ENCODE results near the gene ANTXR1. TPM values are rescaled to one million over a fixed set of nuclear protein-coding genes. Genes with fewer than 3 reads are reported as not detected.

ANTXR1 gene
- total RNA-seq, 2 donors from 2014 or later, result 48.3 to 54.5 TPM

DNA sequence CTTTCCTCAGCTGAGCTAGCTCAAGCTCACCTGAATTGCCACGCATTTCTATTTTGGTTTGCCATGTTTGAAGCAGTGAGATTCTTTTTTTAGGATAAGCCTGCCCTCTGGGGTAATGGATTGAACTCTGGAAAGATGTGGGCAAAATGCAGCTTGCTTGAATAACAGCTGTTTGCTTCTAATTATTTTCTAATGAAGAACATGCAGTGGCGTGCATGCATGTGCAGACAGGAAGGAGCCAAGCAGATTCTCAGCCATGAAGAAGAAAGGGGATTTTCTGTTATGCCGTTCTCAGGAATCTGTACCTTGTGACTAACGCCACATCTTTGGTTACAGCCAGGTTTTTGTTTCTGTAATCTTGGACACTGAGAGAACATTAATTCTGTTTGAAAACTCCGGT, 171.2 kb downstream of the ANTXR1 start:
- Mint-ChIP-seq H3K4me1 (peaks cover 4% of the 10 kb centered on the region), H3K4me3 (no peak overlapping the region), H3K36me3 (ENCODE audit: low read depth) (peaks cover 43% of the 10 kb centered on the region), H3K27ac (no peak overlapping the region), H3K27me3 (ENCODE audit: insufficient read depth) (no peaks in the 10 kb centered on the region), H3K9me3 (no peaks in the 10 kb centered on the region)
- H3K9ac ChIP-seq (ENCODE audit: extremely low read depth, low read length, poor library complexity, severe bottlenecking), result no peak overlapping the region
- no peak overlapping the region for H3K27ac ChIP-seq (ENCODE audit: low read depth, low read length)
- no peaks in the 10 kb centered on the region for H3K4me1 ChIP-seq (ENCODE audit: control insufficient read depth, insufficient read depth, low read length)
- WGBS, 2 experiments (ENCODE audit: insufficient coverage in 1 of 2, insufficient read length in 1 of 2), result 92 to 100% methylated on average over 5 of the region's 5 CpGs
- H3K9me3 ChIP-seq (ENCODE audit: control insufficient read depth, low read length), result no peaks in the 10 kb centered on the region
- H3K27me3 ChIP-seq (ENCODE audit: control insufficient read depth, insufficient read depth, low read length, poor library complexity, severe bottlenecking), result no peaks in the 10 kb centered on the region
- TF ChIP-seq, protein P1, sequence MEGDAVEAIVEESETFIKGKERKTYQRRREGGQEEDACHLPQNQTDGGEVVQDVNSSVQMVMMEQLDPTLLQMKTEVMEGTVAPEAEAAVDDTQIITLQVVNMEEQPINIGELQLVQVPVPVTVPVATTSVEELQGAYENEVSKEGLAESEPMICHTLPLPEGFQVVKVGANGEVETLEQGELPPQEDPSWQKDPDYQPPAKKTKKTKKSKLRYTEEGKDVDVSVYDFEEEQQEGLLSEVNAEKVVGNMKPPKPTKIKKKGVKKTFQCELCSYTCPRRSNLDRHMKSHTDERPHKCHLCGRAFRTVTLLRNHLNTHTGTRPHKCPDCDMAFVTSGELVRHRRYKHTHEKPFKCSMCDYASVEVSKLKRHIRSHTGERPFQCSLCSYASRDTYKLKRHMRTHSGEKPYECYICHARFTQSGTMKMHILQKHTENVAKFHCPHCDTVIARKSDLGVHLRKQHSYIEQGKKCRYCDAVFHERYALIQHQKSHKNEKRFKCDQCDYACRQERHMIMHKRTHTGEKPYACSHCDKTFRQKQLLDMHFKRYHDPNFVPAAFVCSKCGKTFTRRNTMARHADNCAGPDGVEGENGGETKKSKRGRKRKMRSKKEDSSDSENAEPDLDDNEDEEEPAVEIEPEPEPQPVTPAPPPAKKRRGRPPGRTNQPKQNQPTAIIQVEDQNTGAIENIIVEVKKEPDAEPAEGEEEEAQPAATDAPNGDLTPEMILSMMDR (conservative IDR thresholded peaks at IDR 0.05), result no peak
- H3K4me3 ChIP-seq (ENCODE audit: low read length), result no peak overlapping the region
- DNase-seq, result no peak
- peaks cover 9% of the 10 kb centered on the region for H3K36me3 ChIP-seq (ENCODE audit: control insufficient read depth, insufficient read depth, low read length)

DNA sequence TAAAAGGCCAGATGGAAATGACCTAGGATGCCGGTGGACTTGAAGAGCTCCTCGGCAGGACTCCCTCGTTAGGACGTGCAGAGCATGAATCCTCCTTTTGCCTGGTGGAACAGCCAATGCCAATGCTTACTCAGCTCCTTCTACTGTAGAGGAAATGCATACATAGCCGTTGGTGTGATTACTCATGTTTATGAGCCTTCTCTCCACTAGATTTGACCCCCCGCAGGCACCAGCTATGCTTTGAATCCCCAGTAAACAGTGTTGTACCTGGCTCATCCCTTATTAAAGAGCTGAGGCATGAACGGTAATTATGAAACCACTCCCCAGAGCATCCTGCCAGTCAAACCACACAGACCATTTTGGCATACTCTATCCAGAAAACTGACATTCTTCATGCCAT, 172.8 kb downstream of the ANTXR1 start:
- no peak overlapping the region for H3K9ac ChIP-seq (ENCODE audit: extremely low read depth, low read length, poor library complexity, severe bottlenecking)
- H3K27ac ChIP-seq (ENCODE audit: low read depth, low read length), result no peak overlapping the region
- no peak for DNase-seq
- no peak overlapping the region for H3K4me3 ChIP-seq (ENCODE audit: low read length)
- H3K4me1 Mint-ChIP-seq, result peaks cover 8% of the 10 kb centered on the region
- H3K27me3 ChIP-seq (ENCODE audit: control insufficient read depth, insufficient read depth, low read length, poor library complexity, severe bottlenecking), result no peaks in the 10 kb centered on the region
- TF ChIP-seq, protein P1 (conservative IDR thresholded peaks at IDR 0.05), result no peak
- no peaks in the 10 kb centered on the region for H3K9me3 Mint-ChIP-seq
- peaks cover 9% of the 10 kb centered on the region for H3K36me3 ChIP-seq (ENCODE audit: control insufficient read depth, insufficient read depth, low read length)
- no peaks in the 10 kb centered on the region for H3K9me3 ChIP-seq (ENCODE audit: control insufficient read depth, low read length)
- no peaks in the 10 kb centered on the region for H3K4me1 ChIP-seq (ENCODE audit: control insufficient read depth, insufficient read depth, low read length)
- no peaks in the 10 kb centered on the region for H3K27me3 Mint-ChIP-seq (ENCODE audit: insufficient read depth)
- WGBS, 2 experiments (ENCODE audit: insufficient coverage in 1 of 2, insufficient read length in 1 of 2), result 93 to 96% methylated on average over 5 to 7 of the region's 7 CpGs
- H3K27ac Mint-ChIP-seq, result no peak overlapping the region
- peaks cover 39% of the 10 kb centered on the region for H3K36me3 Mint-ChIP-seq (ENCODE audit: low read depth)
- H3K4me3 Mint-ChIP-seq, result no peak overlapping the region

DNA sequence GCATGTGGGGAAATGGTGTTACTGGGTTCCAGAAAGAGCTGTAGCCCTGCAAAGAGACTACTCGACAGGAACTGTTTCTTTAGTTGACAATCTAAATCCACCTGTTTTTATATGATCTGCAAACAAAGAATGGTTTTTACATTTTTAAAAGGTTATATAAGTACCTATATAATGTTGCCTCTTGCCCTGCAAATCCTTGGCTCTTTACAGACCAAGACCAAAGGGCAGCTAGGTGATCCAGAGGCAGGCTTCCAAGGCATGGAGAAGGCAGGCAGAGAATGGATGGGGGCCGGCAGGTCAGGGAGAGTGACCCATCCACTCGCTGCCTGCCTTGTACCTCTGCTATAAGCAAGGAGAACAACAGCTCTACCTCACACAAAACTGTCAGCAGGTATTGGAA, 173.6 kb downstream of the ANTXR1 start:
- no peak overlapping the region for H3K27ac Mint-ChIP-seq
- TF ChIP-seq, protein P1 (conservative IDR thresholded peaks at IDR 0.05), result no peak

More for the DNA sequence above, 173.6 kb downstream of the ANTXR1 start:
- H3K36me3 Mint-ChIP-seq (ENCODE audit: low read depth), result peaks cover 44% of the 10 kb centered on the region
- H3K4me1 Mint-ChIP-seq, result peaks cover 7% of the 10 kb centered on the region
- DNase-seq, result no peak
- H3K27me3 ChIP-seq (ENCODE audit: control insufficient read depth, insufficient read depth, low read length, poor library complexity, severe bottlenecking), result no peaks in the 10 kb centered on the region
- H3K9ac ChIP-seq (ENCODE audit: extremely low read depth, low read length, poor library complexity, severe bottlenecking), result no peak overlapping the region
- H3K9me3 ChIP-seq (ENCODE audit: control insufficient read depth, low read length), result no peaks in the 10 kb centered on the region
- H3K27me3 Mint-ChIP-seq (ENCODE audit: insufficient read depth), result no peaks in the 10 kb centered on the region
- H3K36me3 ChIP-seq (ENCODE audit: control insufficient read depth, insufficient read depth, low read length), result peaks cover 9% of the 10 kb centered on the region
- no peak overlapping the region for H3K4me3 ChIP-seq (ENCODE audit: low read length)
- H3K9me3 Mint-ChIP-seq, result no peaks in the 10 kb centered on the region
- H3K27ac ChIP-seq (ENCODE audit: low read depth, low read length), result no peak overlapping the region
- no peaks in the 10 kb centered on the region for H3K4me1 ChIP-seq (ENCODE audit: control insufficient read depth, insufficient read depth, low read length)
- WGBS, 2 experiments (ENCODE audit: insufficient coverage in 1 of 2, insufficient read length in 1 of 2), result 75 to 90% methylated on average over 2 to 3 of the region's 3 CpGs
- H3K4me3 Mint-ChIP-seq, result no peak overlapping the region
